Fibroblast of lung (primary cell): ENCODE results near the gene GPR68.

Source experiments
- CTCF ChIP-seq, 2 donors: IDR thresholded peaks in 1 of 2; conservative IDR thresholded peaks in 1 of 2; 1 replicate in 1 of 2; 2 replicates in 1 of 2; pipeline ENCODE4 v1.5.1; 2011 to 2012; ENCODE audit warnings: low read length in 2 of 2, control low read depth in 1 of 2, inconsistent platforms in 1 of 2, low read depth in 1 of 2, mild to moderate bottlenecking in 1 of 2
- EZH2 ChIP-seq: IDR thresholded peaks from 2 replicates; pipeline ENCODE4 v1.5.1; 2012; ENCODE audit warnings: low read length, control low read depth, mild to moderate bottlenecking; ENCODE audit errors: missing control alignments

DNA sequence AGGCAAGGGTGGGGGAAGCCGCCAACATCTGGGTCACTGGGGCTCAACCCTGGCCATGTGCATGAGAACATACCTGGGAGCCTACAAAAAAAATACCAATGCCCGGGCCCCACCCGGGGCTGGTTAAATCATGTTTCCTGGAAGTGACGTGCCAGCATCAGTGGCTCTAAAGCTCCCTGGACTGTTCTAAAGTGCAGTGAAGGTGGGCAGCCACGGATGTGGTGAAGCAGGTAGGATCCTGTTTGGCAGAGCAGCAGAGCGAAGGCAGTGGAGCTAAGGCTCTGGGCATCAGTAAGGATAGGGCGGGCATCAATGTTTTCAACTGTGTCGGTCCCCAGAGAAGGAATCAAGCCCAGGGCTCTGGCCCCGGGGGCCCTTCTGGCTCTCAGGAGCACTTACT lies 525 bp upstream of the GPR68 start:
- TF ChIP-seq CTCF (conservative IDR thresholded peaks at IDR 0.05 in 1 of 2, IDR thresholded peaks at IDR 0.05 in 1 of 2; ENCODE audit: low read depth in 1 of 2, low read length in 2 of 2), result no peak
- TF ChIP-seq EZH2, result no peak
